ENCODE measurements around the gene HPGDS. TPM values are rescaled to one million over a fixed set of nuclear protein-coding genes. Genes with fewer than 3 reads are reported as not detected.

Gene HPGDS
- total RNA-seq (1 to 10 TPM in 1 of 2 donors, under 1 TPM in 1; 0.08 to 4.9 TPM), polyA plus RNA-seq (under 1 TPM; 0.12 to 0.25 TPM)

DNA sequence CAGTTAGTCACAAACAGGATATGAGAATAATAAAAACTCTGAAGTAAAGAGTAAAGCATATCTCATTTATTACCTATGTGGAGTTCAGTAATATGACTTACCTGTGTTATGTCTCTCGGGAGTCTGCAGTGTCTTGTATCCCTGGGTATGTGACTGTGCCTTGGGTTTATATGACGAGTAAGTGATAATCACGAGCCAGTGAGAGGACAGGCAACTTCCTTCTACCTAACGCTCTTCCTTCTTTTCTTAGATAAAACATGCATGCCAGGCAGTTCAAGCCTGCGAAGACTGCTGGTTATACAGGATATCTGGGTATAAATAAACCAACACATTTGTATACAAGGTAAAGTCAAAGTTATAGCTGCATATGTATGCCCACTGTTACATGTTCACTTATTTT, at the start of gene HPGDS:
TSS of gene HPGDS (minus strand) at position 143 of the 400 bp plus-strand sequence. CDS start 8,207 bp downstream, outside the sequence.
- WGBS = 79% methylated on average over 5 of the region's 5 CpGs
- Histone ChIP-seq H3K27me3 (ENCODE audit: control insufficient read depth in 4 of 4, insufficient read depth in 4 of 4, low read length in 3 of 4) (no peaks in the 10 kb centered on the region), H3K36me3 (ENCODE audit: control insufficient read depth in 4 of 4, insufficient read depth in 3 of 4, low read depth in 1 of 4, low read length in 3 of 4) (no peaks in the 10 kb centered on the region), H3K9ac (ENCODE audit: low read depth in 1 of 2, low read length in 2 of 2) (no peak within 1 kb of the TSS), H3K9me3 (ENCODE audit: control insufficient read depth in 4 of 4, low read length in 3 of 4) (no peaks in the 10 kb centered on the region), H3K4me1 (ENCODE audit: control insufficient read depth in 4 of 4, insufficient read depth in 4 of 4, low read length in 3 of 4) (no peaks in the 10 kb centered on the region), H3K4me3 (ENCODE audit: low read depth in 1 of 3, low read length in 3 of 3) (no peak within 1 kb of the TSS), H3K27ac (ENCODE audit: low read depth in 1 of 2, low read length in 2 of 2) (no peak within 1 kb of the TSS)
- no peak for TF ChIP-seq HNF4A (conservative IDR thresholded peaks at IDR 0.05)
- TF ChIP-seq RXRA (IDR thresholded peaks at IDR 0.05) = no peak
- no peak for TF ChIP-seq NR2F2 (IDR thresholded peaks at IDR 0.05)
- no peak for TF ChIP-seq GABPA (IDR thresholded peaks at IDR 0.05 in 1 of 2, conservative IDR thresholded peaks at IDR 0.05 in 1 of 2)
- no peak for TF ChIP-seq RAD21 (IDR thresholded peaks at IDR 0.05)
- TF ChIP-seq, protein P1, sequence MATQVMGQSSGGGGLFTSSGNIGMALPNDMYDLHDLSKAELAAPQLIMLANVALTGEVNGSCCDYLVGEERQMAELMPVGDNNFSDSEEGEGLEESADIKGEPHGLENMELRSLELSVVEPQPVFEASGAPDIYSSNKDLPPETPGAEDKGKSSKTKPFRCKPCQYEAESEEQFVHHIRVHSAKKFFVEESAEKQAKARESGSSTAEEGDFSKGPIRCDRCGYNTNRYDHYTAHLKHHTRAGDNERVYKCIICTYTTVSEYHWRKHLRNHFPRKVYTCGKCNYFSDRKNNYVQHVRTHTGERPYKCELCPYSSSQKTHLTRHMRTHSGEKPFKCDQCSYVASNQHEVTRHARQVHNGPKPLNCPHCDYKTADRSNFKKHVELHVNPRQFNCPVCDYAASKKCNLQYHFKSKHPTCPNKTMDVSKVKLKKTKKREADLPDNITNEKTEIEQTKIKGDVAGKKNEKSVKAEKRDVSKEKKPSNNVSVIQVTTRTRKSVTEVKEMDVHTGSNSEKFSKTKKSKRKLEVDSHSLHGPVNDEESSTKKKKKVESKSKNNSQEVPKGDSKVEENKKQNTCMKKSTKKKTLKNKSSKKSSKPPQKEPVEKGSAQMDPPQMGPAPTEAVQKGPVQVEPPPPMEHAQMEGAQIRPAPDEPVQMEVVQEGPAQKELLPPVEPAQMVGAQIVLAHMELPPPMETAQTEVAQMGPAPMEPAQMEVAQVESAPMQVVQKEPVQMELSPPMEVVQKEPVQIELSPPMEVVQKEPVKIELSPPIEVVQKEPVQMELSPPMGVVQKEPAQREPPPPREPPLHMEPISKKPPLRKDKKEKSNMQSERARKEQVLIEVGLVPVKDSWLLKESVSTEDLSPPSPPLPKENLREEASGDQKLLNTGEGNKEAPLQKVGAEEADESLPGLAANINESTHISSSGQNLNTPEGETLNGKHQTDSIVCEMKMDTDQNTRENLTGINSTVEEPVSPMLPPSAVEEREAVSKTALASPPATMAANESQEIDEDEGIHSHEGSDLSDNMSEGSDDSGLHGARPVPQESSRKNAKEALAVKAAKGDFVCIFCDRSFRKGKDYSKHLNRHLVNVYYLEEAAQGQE (IDR thresholded peaks at IDR 0.05) = no peak
- TF ChIP-seq, protein P2, sequence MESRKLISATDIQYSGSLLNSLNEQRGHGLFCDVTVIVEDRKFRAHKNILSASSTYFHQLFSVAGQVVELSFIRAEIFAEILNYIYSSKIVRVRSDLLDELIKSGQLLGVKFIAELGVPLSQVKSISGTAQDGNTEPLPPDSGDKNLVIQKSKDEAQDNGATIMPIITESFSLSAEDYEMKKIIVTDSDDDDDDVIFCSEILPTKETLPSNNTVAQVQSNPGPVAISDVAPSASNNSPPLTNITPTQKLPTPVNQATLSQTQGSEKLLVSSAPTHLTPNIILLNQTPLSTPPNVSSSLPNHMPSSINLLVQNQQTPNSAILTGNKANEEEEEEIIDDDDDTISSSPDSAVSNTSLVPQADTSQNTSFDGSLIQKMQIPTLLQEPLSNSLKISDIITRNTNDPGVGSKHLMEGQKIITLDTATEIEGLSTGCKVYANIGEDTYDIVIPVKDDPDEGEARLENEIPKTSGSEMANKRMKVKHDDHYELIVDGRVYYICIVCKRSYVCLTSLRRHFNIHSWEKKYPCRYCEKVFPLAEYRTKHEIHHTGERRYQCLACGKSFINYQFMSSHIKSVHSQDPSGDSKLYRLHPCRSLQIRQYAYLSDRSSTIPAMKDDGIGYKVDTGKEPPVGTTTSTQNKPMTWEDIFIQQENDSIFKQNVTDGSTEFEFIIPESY (IDR thresholded peaks at IDR 0.05) = no peak
- no peak for TF ChIP-seq SP1 (IDR thresholded peaks at IDR 0.05)
- TF ChIP-seq EGR1 (IDR thresholded peaks at IDR 0.05; ENCODE audit: low read depth in 2 of 2) = no peak
- TF ChIP-seq FOXA1 (IDR thresholded peaks at IDR 0.05) = no peak
- TF ChIP-seq, protein P3, sequence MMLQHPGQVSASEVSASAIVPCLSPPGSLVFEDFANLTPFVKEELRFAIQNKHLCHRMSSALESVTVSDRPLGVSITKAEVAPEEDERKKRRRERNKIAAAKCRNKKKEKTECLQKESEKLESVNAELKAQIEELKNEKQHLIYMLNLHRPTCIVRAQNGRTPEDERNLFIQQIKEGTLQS (IDR thresholded peaks at IDR 0.05) = no peak
- TF ChIP-seq FOXA2 (IDR thresholded peaks at IDR 0.05) = no peak
- TF ChIP-seq JUND (IDR thresholded peaks at IDR 0.05) = no peak
- TF ChIP-seq, protein P4, sequence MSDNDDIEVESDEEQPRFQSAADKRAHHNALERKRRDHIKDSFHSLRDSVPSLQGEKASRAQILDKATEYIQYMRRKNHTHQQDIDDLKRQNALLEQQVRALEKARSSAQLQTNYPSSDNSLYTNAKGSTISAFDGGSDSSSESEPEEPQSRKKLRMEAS (IDR thresholded peaks at IDR 0.05) = no peak
- no peak for TF ChIP-seq TAF1 (conservative IDR thresholded peaks at IDR 0.05)
- no peak for TF ChIP-seq HNF4G (IDR thresholded peaks at IDR 0.05)
- TF ChIP-seq, protein P5, sequence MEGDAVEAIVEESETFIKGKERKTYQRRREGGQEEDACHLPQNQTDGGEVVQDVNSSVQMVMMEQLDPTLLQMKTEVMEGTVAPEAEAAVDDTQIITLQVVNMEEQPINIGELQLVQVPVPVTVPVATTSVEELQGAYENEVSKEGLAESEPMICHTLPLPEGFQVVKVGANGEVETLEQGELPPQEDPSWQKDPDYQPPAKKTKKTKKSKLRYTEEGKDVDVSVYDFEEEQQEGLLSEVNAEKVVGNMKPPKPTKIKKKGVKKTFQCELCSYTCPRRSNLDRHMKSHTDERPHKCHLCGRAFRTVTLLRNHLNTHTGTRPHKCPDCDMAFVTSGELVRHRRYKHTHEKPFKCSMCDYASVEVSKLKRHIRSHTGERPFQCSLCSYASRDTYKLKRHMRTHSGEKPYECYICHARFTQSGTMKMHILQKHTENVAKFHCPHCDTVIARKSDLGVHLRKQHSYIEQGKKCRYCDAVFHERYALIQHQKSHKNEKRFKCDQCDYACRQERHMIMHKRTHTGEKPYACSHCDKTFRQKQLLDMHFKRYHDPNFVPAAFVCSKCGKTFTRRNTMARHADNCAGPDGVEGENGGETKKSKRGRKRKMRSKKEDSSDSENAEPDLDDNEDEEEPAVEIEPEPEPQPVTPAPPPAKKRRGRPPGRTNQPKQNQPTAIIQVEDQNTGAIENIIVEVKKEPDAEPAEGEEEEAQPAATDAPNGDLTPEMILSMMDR (IDR thresholded peaks at IDR 0.05; ENCODE audit: low read depth, low read length, missing input control) = no peak
- DNase-seq (ENCODE audit: low spot score) = no peak

Measured in liver (tissue), 9 donors.